NCI-H2171 treated with DMSO at 0.1 percent for 48 hours (cell line): Measurements from ENCODE around the gene CSNK1G1.
"Not testable (repeated sequence)": the region's sequence is repeated elsewhere in the genome, so short reads cannot be mapped to it uniquely, and the experiment has no call there.

Source experiments
- DNase-seq: peaks from one replicate; lab custom pipeline; 2025; lab: John Stamatoyannopoulos, UW

Gene CSNK1G1

DNA sequence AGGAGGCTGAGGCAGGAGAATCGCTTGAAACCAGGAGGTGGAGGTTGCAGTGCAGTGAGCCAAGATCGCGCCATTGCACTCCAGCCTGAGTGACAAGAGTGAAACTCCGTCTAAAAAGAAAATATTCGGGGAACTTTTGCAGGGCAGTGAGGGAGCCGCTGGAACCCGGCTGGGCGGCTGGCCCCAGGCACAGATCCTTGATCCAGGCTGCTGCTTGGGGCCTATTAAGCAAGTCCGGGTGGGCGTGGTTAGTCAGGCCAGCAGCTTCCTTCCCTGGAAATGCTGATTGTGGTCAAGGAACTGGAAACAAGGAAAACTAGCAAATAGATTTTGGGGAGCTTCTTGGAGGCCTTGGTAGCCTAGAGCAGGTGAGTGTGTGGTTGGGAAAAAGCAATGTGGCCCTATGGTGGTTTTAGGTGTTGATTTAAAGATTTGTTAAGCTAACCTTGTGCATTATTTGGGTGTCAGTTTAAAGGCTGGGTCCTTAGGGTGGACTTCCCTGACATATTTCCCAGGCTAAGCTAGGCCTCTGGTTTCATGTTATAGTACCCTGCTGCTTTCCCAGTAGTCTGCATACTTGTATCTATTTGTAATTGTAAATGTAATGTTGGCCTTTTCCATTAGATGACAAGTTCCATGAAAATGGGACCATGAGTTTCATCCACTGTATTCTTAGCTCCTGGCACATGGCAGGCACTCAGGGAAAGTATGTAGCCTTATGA, 222.2 kb downstream of the CSNK1G1 start:
- DNase-seq, result no peak

DNA sequence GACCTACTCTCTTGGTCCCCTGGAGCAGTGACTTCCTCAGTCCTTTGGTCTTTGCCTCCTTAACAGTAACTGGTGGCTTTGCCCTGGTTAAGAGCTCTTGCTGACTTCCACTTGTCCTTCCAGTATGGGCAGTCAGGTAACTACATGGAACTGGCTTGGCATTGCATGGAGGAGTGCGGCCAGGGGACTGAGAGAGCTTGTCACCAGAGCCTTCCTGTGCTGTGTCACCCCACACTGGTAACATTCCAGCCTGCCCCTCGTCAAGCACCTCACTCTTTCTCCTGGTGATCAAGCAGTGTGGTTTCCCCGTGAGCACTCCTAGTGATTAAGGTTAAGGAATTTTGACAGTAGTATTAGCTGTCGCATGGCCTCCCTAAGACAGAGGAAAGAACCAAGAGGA, 223.8 kb downstream of the CSNK1G1 start:
- no peak for DNase-seq

DNA sequence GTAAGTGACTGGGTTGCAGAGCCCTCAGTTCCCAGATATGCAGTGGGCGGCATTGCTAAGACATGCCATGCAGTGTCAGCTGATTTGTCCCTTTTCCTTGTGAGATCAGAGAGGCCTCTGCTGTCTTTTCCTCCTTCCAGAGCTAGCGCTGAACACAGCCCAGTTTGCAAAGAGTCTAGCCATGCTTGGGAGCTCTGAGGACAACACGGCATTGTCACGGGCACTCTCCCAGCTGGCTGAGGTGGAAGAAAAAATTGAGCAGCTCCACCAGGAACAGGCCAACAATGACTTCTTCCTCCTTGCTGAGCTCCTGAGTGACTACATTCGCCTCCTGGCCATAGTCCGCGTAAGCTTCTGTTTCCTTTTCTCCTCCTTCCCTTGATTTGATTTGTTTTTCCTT, 224.4 kb downstream of the CSNK1G1 start:
- DNase-seq, result no peak

DNA sequence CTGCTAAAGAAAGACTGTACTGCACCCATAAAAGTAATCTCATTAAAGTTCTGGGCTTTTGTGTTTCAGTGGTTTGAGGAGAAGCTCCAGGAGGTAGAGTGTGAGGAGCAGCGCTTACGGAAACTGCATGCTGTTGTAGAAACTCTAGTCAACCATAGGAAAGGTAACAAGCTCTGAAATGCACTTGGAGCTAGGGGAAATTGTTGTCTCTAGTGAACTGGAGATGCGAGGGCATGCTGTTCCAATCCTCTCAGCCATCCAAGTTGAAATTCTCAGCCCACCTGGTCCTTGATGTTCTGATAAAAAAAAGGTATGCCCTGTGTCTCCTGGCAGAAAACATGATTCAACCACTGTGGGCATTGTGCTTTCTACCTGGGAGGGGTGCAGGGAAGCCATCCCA, 225.8 kb downstream of the CSNK1G1 start:
- no peak for DNase-seq

DNA sequence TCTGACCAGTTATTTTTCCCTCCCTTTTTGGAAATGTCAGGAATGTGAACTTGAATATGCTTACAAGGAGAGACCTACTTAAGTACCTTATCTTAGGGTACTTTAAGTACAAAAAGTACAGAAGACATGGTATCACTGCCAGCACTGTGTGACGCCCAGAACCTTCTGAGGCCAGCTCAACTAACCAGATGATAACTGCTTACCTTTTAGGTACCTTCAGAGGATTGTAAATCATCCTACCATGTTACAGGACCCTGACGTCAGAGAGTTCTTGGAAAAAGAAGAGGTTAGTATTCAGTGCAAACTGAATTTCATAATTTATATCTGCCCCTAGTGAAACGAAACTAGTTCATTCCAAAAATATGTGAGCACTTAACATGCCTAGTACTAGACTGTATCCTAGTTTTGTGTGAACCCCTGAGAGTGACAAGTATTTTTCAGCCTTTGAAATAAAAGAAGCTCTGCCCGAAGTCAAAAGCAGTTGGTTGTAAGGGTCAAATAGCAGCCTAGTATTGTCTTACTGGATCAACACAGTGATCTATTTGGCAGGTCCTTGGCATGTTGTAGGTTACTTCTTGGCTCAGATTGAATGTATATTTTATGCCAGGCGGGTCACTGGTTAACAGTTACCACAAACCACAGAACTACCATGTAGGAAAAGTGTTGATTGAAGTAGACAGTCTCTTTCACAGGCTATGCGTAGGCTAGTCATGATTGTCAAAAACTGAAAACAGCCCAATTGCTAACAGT, 228.3 kb downstream of the CSNK1G1 start:
- DNase-seq, result no peak

DNA sequence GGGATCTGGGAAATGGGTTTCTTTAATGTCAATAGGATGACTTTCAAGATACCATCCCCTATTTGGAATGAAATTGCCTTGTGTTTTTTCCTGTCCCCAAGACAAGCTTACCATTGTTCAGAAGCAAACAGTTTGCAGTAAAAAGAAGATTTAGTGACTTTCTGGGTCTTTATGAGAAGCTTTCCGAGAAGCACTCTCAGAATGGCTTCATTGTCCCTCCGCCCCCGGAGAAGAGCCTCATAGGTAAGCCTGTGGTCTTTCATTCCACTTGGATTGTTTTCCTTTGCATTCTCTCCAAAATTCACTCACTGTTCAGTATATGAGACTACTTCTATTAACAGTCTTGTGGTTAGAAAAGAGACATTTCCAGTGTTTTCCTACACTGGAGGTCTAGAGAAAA, 230.0 kb downstream of the CSNK1G1 start:
- DNase-seq, result no peak

DNA sequence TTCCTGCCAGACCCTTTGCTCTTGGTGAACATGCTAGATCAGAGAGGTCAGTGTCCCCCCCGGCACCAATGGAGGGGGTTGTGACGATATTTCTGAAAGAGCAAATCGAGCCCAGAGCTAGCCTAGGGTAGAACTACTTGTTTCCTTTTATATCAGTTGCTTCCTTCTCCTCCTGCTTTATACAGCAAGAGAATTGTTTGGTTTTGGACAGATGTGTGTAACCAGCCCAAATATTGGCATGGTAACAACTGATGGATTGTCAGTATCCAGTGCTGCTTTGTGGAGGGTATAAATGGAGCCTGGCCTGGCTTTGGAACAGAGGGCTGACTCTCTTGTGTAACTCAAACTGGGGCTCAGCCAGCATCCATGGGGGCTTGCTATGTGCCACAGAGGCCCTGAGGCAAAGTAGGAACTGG, 233.0 kb downstream of the CSNK1G1 start:
- no peak for DNase-seq

DNA sequence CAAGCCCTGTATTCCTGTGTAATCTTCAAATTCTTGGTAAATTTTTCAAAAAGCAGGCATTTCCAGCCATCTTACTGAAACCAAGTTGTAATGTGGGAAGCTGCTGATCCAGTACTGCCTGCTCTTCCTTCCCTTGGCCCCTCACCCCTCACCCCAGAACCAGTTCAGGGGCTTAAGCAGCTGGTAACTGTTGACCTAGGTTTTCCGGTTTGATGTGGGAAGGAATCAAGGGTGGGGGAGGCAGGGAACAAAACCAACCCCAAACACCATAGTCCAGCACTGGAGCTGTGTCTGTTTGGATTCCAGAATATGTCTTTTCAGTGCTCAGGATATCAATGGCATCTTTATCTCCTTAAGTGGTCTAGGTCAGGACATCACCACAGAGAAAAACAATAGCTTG, 233.5 kb downstream of the CSNK1G1 start:
- no peak for DNase-seq

DNA sequence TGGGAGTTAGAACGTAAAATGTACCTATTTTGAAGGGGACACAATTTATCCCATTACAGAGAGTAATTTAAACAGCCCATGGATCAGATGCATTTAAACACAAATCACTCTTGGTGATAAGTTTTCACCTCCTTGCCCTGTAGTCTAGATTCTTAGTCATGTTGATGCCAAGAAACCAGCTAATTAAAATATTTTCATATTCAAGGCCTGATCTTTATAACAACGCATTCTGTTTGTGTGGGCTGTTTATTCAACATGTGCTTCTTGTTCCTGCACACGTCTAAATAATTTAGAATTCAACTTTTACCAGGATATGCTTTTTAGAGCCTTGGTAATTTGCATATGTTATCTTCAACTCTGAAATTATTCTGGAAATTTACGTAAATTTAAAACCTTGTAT, 234.4 kb downstream of the CSNK1G1 start:
- no peak for DNase-seq

DNA sequence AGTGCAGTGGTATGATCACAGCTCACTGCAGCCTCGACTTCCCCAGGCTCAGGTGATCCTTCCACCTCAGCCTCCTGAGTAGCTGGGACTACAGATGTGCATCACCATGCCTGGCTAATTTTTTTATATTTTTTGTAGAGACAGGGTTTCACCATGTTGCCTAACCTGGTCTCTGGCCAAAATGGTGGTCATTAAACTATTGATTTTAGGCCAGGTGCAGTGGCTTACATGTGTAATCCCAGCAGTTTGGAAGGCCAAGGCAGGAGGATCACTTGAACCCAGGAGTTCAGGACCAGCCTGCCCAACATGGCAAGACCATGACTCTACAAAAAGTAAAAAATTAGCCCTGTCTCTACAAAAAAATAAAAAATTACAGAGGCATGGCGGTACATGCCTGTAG, 235.7 kb downstream of the CSNK1G1 start:
- DNase-seq, result not testable (repeated sequence)

DNA sequence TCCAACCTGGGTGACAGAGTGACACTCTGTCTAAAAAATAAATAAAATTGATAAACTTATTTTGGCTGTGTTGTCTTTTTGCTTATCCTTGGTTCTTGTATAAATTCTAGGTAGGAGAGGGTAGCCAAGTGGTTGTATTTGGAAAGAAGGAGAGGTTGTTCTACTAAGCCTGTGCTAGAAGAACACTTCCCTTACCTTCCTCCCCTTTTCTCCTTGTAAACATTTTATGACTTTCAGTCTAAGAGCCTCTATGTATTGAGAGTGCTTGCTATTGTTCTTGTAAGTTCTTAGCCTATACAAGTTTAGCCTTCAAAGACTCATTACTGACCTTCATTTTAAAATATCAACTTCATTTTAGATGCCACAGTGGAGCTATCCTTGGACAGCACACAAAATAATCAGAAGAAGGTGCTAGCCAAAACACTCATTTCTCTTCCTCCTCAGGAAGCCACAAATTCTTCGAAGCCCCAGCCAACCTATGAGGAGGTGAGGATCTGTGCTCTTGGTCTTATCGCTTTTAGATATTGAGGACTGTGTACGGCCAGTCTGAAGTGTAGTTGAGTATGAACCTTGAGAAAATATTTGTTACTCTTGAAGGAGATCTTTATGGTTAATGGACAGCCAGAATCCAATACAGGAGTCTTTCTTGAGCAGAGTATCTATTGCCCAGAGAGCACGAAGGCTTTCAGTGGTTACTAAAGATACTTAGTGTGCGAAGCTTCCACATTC, 238.1 kb downstream of the CSNK1G1 start:
- DNase-seq, result no peak
